MM.1S (cell line): ENCODE results near the gene CCS.
"Not testable (repeated sequence)": the region's sequence is repeated elsewhere in the genome, so short reads cannot be mapped to it uniquely, and the experiment has no call there.

Source experiments
- CTCF ChIP-seq: fragments of 300-600 bp; sonication (generic); IDR thresholded peaks from 2 replicates; pipeline ENCODE4 v1.5.1; 2016; ENCODE audit warnings: antibody characterized with exemption, low read length, mixed read lengths
- EZH2 ChIP-seq: fragments of 300-600 bp; sonication (generic); optimal IDR thresholded peaks from 2 replicates; pipeline ENCODE3; 2017; ENCODE audit warnings: low read depth, mild to moderate bottlenecking, antibody characterized with exemption, low read length, mixed read lengths
- EZH2phosphoT487 ChIP-seq: fragments of 300-600 bp; sonication (generic); IDR thresholded peaks from 2 replicates; pipeline ENCODE4 v1.6.1; 2018; ENCODE audit warnings: antibody characterized with exemption, low read length

GRCh38 chr11:66544952-66545351 lies 48.0 kb upstream of the CCS start:
- not testable (repeated sequence) for TF ChIP-seq CTCF, EZH2phosphoT487, EZH2
